ENCODE measurements around the gene SLC25A23. TPM values are rescaled to one million over a fixed set of nuclear protein-coding genes. Genes with fewer than 3 reads are reported as not detected.
"Not testable (repeated sequence)": the region's sequence is repeated elsewhere in the genome, so short reads cannot be mapped to it uniquely, and the experiment has no call there.

Gene SLC25A23
- polyA plus RNA-seq, 3 donors from 2014 or later = 0.61 to 14.7 (median 4.1) TPM

DNA sequence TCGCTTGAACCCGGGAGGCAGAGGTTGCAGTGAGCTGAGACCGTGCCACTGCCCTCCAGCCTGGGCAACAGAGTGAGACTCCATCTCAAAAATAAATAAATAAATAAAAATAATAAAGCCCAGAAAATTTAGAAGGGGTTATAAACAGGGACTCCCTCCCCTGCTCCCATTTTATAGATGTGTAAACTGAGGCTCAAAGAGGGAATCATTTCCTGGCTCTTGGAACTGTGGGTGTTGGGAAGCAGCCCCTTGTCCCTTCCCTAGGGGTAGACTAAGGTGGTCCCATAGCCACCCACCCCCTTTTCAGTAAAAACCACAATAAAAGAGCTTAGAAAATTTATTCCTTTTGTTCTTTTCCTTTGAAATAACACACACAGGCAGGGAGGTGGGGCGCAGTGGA lies 19.8 kb downstream of the SLC25A23 start:
- no peaks in the 10 kb centered on the region for H3K9me3 Mint-ChIP-seq
- H3K27me3 Mint-ChIP-seq (ENCODE audit: low read depth in 3 of 3) = peaks cover 0 to 3% (median 0%) of the 10 kb centered on the region in 3 donors
- H3K4me3 Mint-ChIP-seq = no peak overlapping the region
- DNase-seq = no peak
- no peaks in the 10 kb centered on the region for H3K4me1 Mint-ChIP-seq
- no peak overlapping the region for H3K27ac Mint-ChIP-seq
- H3K36me3 Mint-ChIP-seq = no peaks in the 10 kb centered on the region

DNA sequence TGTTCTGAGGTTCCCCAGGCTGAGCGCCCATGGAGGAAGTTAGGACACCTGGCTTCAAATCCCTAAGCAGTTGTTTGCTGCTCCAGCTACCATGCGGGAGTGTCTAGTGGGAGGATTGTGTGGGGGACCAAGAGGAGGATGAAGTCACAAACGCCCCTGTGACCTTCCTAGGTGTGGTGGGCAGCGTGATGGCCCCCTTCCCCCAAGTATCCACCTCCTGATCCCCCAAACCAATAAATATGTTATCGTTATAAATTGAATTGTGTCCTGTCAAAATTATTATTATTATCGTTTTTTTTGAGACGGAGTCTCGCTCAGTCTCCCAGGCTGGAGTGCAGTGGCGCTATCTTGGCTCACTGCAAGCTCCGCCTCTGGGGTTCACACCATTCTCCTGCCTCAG lies 25.9 kb downstream of the SLC25A23 start, which contains the start of gene SLC25A41:
Gene SLC25A41, minus strand, starts transcription at position 101 of the 400 bp plus-strand sequence. Its CDS starts 70 bp downstream, at position 31.
- no peaks in the 10 kb centered on the region for H3K4me1 Mint-ChIP-seq
- H3K27ac Mint-ChIP-seq = no peak within 1 kb of the TSS
- H3K27me3 Mint-ChIP-seq (ENCODE audit: low read depth in 3 of 3) = peaks cover 0 to 4% (median 4%) of the 10 kb centered on the region in 3 donors
- no peaks in the 10 kb centered on the region for H3K36me3 Mint-ChIP-seq
- no peak for DNase-seq
- no peaks in the 10 kb centered on the region for H3K9me3 Mint-ChIP-seq
- no peak within 1 kb of the TSS for H3K4me3 Mint-ChIP-seq

DNA sequence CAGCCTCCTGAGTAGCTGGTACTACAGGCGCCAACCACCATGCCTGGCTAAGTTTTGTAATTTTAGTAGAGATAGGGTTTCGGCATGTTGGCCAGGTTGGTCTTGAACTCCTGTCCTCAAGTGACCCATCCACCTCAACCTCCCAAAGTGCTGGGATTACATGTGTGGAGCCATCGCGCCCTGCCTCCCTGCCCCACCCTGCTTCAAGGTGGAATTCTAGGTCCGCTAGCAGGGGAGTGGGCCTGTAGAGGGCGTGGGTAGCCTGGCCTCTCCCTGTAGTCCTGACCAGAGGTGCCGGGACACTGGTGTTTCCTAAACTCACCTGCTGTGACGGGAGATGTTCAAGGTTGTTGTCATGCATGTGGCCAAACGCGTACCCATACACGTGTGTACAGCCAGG lies 26.4 kb downstream of the SLC25A23 start:
- Mint-ChIP-seq H3K4me1 (no peaks in the 10 kb centered on the region), H3K27ac (no peak overlapping the region), H3K9me3 (no peaks in the 10 kb centered on the region), H3K4me3 (no peak overlapping the region), H3K36me3 (no peaks in the 10 kb centered on the region), H3K27me3 (ENCODE audit: low read depth in 3 of 3) (peaks cover 0 to 4% (median 4%) of the 10 kb centered on the region in 3 donors)
- no peak for DNase-seq

DNA sequence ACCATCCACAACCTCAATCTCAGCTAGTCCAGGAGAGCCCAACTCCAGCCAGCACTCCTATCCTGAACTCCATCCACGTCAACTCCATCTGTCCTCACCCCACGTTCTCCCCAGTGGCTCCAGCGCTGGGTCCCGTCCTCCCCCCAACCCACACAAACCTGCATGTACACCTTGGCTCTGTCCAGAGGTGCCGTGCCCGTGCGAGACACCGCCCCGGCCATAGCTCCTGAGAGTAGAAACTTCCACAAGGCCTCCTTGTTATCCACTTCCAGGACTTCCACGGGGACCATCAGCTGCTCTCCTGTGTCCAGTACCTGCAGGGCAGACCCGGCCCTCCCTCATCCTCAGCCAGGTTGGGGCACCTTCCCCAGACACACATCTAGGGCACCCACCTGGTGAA lies 27.7 kb downstream of the SLC25A23 start:
- H3K9me3 Mint-ChIP-seq = no peaks in the 10 kb centered on the region
- no peak overlapping the region for H3K4me3 Mint-ChIP-seq
- H3K36me3 Mint-ChIP-seq = no peaks in the 10 kb centered on the region
- peaks cover 0 to 4% (median 3%) of the 10 kb centered on the region in 3 donors for H3K27me3 Mint-ChIP-seq (ENCODE audit: low read depth in 3 of 3)
- no peak overlapping the region for H3K27ac Mint-ChIP-seq
- no peaks in the 10 kb centered on the region for H3K4me1 Mint-ChIP-seq
- DNase-seq = no peak

DNA sequence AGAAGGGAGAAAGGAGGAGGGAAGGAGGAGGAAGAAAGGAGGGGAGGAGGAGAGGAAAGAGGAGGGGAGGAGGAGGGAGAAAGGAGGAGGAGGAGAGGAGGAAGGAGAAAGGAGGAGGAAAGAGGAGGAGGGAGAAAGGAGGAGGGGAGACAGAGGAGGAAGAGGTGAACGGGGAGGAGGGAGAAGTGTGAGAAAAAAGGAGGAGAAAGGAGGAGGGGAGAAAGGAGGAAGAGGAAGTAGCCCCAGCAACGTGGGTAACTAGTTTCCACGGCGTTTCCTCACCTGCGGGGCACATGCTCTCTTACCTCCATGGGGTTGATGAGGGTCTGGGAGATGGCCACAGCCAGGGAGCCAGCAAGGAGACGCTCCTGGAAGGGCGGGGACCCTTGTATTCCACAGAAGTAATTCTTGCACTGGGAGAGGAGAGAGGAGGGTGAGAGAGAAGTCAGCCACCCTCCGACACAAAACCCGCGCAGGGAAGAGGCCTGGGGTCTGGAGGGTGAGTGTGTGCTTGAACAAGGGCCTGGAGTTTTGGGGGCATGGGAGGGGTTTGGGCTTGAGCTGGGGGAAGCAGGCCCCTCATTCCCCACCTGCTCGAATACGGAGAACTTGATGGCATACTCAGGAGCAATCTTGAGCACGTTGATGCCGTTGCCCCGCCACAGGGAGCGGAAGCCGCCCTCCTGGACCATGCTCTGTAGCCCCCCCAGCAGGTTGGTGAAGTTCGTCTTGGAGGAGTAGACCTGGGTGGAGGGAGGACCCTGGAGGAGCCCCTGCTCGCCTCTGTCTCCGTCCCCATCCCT lies 30.0 kb downstream of the SLC25A23 start:
- Mint-ChIP-seq H3K36me3 (no peaks in the 10 kb centered on the region), H3K27me3 (ENCODE audit: low read depth in 3 of 3) (peaks cover 4 to 9% (median 9%) of the 10 kb centered on the region in 3 donors), H3K4me1 (peaks cover 11 to 13% of the 10 kb centered on the region in 2 donors), H3K27ac (no peak overlapping the region), H3K9me3 (no peaks in the 10 kb centered on the region), H3K4me3 (no peak overlapping the region)
- no peak for DNase-seq

DNA sequence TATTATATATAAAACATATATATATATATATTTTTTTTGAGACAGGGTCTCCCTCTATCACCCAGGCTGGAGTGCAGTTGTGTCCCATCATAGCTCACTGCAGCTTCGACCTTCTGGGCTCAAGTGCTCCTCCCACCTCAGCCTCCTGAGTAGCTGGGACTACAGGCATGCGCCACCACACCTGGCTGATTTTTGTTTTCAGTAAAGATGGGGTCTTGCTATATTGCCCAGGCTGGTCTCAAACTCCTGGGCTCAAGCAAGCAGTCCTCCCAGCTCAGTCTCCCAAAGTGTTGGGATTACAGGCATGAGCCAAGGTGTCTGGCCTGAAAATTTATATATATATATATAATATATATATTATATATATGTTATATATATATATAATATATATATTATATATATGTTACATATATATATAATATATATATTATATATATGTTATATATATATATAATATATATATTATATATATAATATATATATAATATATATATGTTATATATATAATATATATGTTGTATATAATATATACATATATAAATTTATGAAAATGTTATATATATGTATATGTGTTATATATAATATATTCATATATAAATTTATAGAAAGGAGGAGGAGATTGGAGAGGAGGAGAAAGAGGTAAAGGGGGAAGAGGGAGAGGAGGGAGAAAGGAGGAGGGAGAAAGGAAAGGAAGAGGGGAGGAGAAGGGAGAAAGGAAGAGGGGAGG lies 30.7 kb downstream of the SLC25A23 start:
- H3K9me3 Mint-ChIP-seq, H3K36me3 Mint-ChIP-seq, DNase-seq, H3K4me3 Mint-ChIP-seq, H3K27ac Mint-ChIP-seq: not testable (repeated sequence)
- H3K4me1 Mint-ChIP-seq = peaks cover 12 to 13% of the 10 kb centered on the region in 2 donors
- peaks cover 4 to 10% (median 9%) of the 10 kb centered on the region in 3 donors for H3K27me3 Mint-ChIP-seq (ENCODE audit: low read depth in 3 of 3)

DNA sequence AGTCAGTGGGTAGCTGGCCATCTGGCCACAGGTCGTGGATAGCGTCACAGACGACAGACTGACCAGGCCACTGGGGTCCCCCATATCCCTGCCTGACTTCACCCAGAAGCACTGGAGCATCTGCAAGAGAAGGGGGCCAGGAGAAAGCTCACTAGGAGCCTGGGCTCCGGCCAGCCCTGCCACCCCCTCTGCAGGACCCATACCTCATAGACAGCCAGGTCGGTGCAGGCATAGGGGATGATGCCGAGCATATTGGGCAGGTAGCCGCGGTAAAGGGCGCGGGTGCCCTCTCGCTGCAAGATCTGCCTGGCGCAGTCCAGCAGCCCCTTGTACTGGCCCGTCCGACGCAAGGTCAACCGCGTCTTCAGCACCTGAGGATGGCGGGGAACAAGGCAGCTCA lies 32.5 kb downstream of the SLC25A23 start:
- no peak overlapping the region for H3K4me3 Mint-ChIP-seq
- peaks cover 30 to 31% of the 10 kb centered on the region in 2 donors for H3K4me1 Mint-ChIP-seq
- peaks cover 5 to 9% (median 9%) of the 10 kb centered on the region in 3 donors for H3K27me3 Mint-ChIP-seq (ENCODE audit: low read depth in 3 of 3)
- H3K9me3 Mint-ChIP-seq = no peaks in the 10 kb centered on the region
- H3K27ac Mint-ChIP-seq = no peak overlapping the region
- no peaks in the 10 kb centered on the region for H3K36me3 Mint-ChIP-seq
- DNase-seq = no peak

DNA sequence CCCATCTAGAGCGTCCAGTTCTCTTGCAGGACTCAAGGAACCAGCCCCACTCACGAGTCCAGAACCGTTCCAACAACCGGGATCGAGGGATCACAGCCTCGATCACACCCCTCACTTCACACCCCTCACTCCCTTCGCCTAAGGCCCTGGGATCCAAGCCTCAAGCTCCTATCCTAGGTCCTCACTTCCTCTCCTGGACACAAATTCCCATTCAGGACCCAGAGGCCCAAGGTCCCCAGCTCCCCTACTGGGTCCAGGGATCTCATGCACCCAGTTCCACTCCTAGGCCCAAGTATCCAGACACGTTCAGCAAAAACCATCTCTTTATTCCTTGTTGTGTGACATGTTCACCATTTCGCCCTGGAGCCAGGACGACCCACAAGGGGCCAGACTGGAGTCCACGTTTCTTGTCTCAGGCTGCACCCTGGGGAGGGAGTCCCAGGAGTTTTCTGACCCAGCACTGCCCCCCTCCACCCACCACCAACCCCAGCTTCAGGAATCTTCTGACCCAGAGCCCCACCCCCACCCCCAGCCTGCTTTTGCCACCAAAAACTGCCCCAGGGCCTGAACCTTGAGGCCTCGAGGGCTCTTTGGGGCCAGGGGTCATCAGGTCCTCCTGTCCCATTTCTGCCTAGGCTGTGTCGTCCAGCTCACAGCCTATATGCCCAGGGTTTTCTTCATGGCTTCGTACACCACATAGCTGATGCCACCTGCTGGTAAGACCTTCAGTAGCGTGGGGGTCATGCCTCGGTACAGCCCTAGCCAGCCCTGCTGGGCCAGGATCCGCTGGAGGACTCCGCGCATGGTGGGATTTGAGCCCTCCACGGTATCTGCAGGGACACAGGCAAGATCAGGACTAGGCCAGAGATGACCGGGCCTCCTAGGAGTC lies 33.6 kb downstream of the SLC25A23 start:
- Mint-ChIP-seq H3K27me3 (ENCODE audit: low read depth in 3 of 3) (peaks cover 5 to 8% (median 6%) of the 10 kb centered on the region in 3 donors), H3K9me3 (no peaks in the 10 kb centered on the region), H3K4me3 (peak overlapping the region; percentile 60 to 85 (median 79)), H3K4me1 (peaks cover 37 to 41% of the 10 kb centered on the region in 2 donors), H3K27ac (peak overlapping the region; percentile 82 to 98 (median 93)), H3K36me3 (peaks cover 0 to 1% (median under 1%) of the 10 kb centered on the region in 3 donors)
- DNase-seq = no peak

DNA sequence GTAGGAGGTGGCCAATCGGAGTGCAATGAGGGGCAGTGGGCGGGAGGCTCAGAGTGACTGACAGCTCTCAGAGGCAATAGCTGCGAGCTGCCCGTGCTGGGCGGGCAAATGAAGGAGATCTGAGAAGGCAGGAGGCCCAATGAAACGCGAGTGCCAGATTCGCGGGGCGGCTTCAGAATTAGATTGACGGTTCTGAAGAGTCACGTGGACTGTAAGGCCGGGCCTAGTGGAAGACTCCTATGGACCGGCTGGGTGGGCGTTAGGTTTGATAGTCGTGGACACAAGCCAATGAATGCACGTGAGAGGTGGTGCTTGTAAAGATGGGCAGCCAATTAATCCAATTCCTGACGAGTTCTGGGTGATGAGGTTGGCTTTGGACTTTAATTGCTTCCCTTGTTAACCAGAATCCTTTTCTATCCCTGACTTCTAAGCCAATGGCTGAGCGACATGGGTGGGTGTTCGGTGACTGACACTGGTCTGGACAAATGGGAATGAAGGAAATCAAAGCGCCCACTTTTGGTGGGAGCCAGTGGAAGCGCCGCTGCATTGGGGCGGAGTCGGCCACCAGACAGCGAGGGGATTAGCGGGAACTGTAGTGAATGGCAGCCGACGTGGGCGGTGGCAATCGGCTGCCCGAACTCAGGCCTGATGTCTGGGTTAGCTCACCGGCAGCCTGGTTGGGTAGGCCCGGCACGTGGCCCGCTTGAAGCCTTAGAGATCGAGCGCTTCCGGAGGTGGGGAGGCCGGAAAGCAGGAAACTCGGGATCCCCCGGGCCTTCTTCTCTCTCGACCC lies 34.5 kb downstream of the SLC25A23 start:
- Mint-ChIP-seq H3K27ac (peak overlapping the region; percentile 82 to 98 (median 93)), H3K4me1 (peaks cover 42 to 47% of the 10 kb centered on the region in 2 donors), H3K36me3 (peaks cover 0 to 9% (median 6%) of the 10 kb centered on the region in 3 donors), H3K9me3 (no peaks in the 10 kb centered on the region), H3K27me3 (ENCODE audit: low read depth in 3 of 3) (peaks cover 5 to 8% (median 6%) of the 10 kb centered on the region in 3 donors), H3K4me3 (peak overlapping the region; percentile 60 to 85 (median 79))
- DNase-seq = peak; percentile 99 to 100 (median 99)

DNA sequence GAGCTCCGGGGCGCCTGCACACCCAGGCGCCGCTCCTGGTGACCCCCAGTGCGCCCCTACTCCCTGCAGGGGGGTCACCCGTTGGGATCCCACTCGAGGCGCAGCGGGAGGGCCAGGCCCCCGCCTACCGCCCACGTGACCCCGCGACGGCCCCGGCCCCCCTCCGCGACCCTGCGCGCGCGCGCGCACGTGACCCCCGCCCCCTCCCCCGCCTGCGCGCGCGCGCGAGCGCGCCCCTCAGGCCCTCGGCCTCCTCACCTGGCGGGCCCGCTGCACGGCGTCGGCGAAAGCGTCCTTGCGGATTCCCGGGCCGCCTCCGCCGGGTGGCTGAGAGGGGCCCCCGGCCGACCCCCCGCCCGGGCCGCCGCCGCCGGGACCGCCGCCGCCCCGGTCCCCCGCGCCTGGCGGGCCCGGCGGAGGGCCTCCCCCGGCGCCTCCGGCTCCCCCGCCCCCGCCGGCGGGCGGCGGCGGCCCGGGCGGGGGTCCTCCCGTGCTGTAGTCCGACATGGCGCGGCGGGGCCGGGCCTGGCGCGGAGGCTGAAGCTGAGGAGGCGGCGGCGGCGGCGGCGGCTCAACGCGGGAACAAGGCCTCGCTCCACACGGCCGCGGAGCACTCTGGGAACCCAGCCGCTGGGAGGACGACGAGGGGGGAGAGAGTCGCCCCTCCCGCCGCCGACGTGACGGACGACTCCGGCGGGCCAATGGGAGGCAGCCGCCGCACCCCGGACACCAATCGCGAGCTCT lies 35.2 kb downstream of the SLC25A23 start, which contains the start of gene KHSRP:
Gene KHSRP, minus strand, starts transcription at position 617 of the 744 bp plus-strand sequence. Its CDS starts 110 bp downstream, at position 507.
- H3K36me3 Mint-ChIP-seq = peaks cover 4 to 11% (median 9%) of the 10 kb centered on the region in 3 donors
- peaks cover 5 to 8% (median 6%) of the 10 kb centered on the region in 3 donors for H3K27me3 Mint-ChIP-seq (ENCODE audit: low read depth in 3 of 3)
- DNase-seq = peak in 2 of 3 donors; percentile 15 to 27
- H3K4me3 Mint-ChIP-seq = peak within 1 kb of the TSS; percentile 84 to 88 (median 86)
- H3K9me3 Mint-ChIP-seq = no peaks in the 10 kb centered on the region
- peak within 1 kb of the TSS; percentile 84 to 98 (median 93) for H3K27ac Mint-ChIP-seq
- H3K4me1 Mint-ChIP-seq = peaks cover 42 to 47% of the 10 kb centered on the region in 2 donors

DNA sequence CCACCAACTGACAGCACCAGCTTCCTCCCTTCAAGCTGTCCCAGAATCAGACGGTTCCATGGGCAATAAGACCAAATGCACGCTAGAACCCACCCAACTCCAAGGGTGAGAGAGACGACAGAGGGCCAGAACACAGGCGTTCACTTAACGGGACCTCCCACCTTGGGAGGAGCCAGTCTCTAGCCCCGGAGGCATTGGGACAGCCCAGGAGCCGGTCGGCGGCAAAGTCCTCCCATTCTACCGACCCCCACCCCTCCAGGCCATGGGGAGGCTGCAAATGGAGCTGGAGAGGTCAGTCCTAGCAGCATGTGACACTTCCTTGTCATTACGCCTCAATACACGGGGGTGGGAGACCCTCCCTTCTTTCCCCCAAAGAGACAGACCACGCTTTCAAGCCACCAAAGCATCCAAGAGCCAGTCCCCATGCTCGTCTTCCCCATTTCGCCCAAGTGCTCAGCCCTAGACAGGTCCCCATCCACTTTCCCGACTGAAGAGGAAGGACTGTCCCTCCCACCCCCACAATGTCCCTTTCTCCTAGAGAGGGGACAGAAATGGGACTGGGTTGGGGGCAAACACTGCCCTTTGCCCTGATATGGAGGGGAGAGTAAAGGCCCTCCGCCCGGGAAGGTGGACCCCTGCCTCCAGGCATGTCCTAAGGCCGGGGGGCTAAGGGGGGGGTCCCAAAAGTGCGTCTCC lies 35.9 kb downstream of the SLC25A23 start:
- Mint-ChIP-seq H3K9me3 (no peaks in the 10 kb centered on the region), H3K4me3 (peak overlapping the region; percentile 84 to 88 (median 86)), H3K27me3 (ENCODE audit: low read depth in 3 of 3) (peaks cover 5 to 8% (median 6%) of the 10 kb centered on the region in 3 donors), H3K36me3 (peaks cover 4 to 11% (median 9%) of the 10 kb centered on the region in 3 donors), H3K27ac (peak overlapping the region; percentile 69 to 91 (median 86)), H3K4me1 (peaks cover 42 to 47% of the 10 kb centered on the region in 2 donors)
- DNase-seq = no peak
